Measurements from ENCODE around the gene SGPP2.

GRCh38 chr2:222440673-222441422, 16.5 kb downstream of the SGPP2 start:
- TF ChIP-seq CTCF (IDR thresholded peaks at IDR 0.05) (no peak), ZFX (IDR thresholded peaks at IDR 0.05; ENCODE audit: borderline replicate concordance) (no peak)

Data from 22Rv1 (cell line).